MM.1S (cell line): ENCODE measurements around the gene ZNHIT2.

ENCODE experiments used
- DNase-seq: peaks from one replicate; pipeline ENCODE4 v3.0.0-alpha.2; 2015
- H2AFZ ChIP-seq: fragments of 300-600 bp; sonication (generic); 2 replicates; pipeline ENCODE4 v1.6.0; 2016; ENCODE audit warnings: antibody characterized with exemption, low read length
- H3F3A ChIP-seq: fragments of 300-600 bp; sonication (generic); 2 replicates; pipeline ENCODE4 v1.6.1; 2016; ENCODE audit warnings: mild to moderate bottlenecking, antibody characterized with exemption, low read length, moderate library complexity, mixed read lengths; ENCODE audit not compliant: insufficient read depth
- H3K27ac ChIP-seq: fragments of 300-600 bp; sonication (generic); 2 replicates; pipeline ENCODE4 v1.5.1; 2016; ENCODE audit warnings: mild to moderate bottlenecking, low read length
- H3K27me3 ChIP-seq: fragments of 300-600 bp; sonication (generic); replicated peaks from 2 replicates; pipeline ENCODE4 v1.6.0; 2016; ENCODE audit warnings: low read length; ENCODE audit not compliant: insufficient read depth
- H3K36me3 ChIP-seq: fragments of 300-600 bp; sonication (generic); replicated peaks from 2 replicates; pipeline ENCODE4 v1.6.1; 2016; ENCODE audit warnings: mild to moderate bottlenecking, low read length, mixed read lengths; ENCODE audit not compliant: insufficient read depth
- H3K4me1 ChIP-seq: fragments of 300-600 bp; sonication (generic); 2 replicates; pipeline ENCODE4 v1.6.1; 2016; ENCODE audit warnings: low read length, mixed read lengths
- H3K4me2 ChIP-seq: fragments of 300-600 bp; sonication (generic); 2 replicates; pipeline ENCODE4 v1.6.0; 2016; ENCODE audit warnings: low read depth, low read length
- H3K4me3 ChIP-seq: fragments of 300-600 bp; sonication (generic); 2 replicates; pipeline ENCODE4 v1.5.1; 2016; ENCODE audit warnings: low read length, mixed read lengths
- H3K79me2 ChIP-seq: fragments of 300-600 bp; sonication (generic); 2 replicates; pipeline ENCODE4 v1.6.1; 2016; ENCODE audit warnings: mixed run types, low read length, mixed read lengths
- H3K9ac ChIP-seq: fragments of 300-600 bp; sonication (generic); 2 replicates; pipeline ENCODE4 v1.6.1; 2016; ENCODE audit warnings: low read length, mixed read lengths
- H3K9me2 ChIP-seq: fragments of 300-600 bp; sonication (generic); replicated peaks from 2 replicates; pipeline ENCODE4 v1.6.1; 2016; ENCODE audit warnings: mild to moderate bottlenecking, low read length, mixed read lengths; ENCODE audit not compliant: insufficient read depth
- H3K9me3 ChIP-seq: fragments of 300-600 bp; sonication (generic); replicated peaks from 2 replicates; pipeline ENCODE4 v1.6.1; 2016; ENCODE audit warnings: mild to moderate bottlenecking, low read length, mixed read lengths; ENCODE audit not compliant: insufficient read depth
- H4K20me1 ChIP-seq: fragments of 300-600 bp; sonication (generic); 2 replicates; pipeline ENCODE4 v1.6.1; 2016; ENCODE audit warnings: mild to moderate bottlenecking, low read length, moderate library complexity, mixed read lengths; ENCODE audit not compliant: insufficient read depth
- CTCF ChIP-seq: fragments of 300-600 bp; sonication (generic); IDR thresholded peaks from 2 replicates; pipeline ENCODE4 v1.5.1; 2016; ENCODE audit warnings: antibody characterized with exemption, low read length, mixed read lengths
- EZH2 ChIP-seq: fragments of 300-600 bp; sonication (generic); optimal IDR thresholded peaks from 2 replicates; pipeline ENCODE3; 2017; ENCODE audit warnings: low read depth, mild to moderate bottlenecking, antibody characterized with exemption, low read length, mixed read lengths
- EZH2phosphoT487 ChIP-seq: fragments of 300-600 bp; sonication (generic); IDR thresholded peaks from 2 replicates; pipeline ENCODE4 v1.6.1; 2018; ENCODE audit warnings: antibody characterized with exemption, low read length

ZNHIT2 gene

GRCh38 chr11:65134240-65134951 lies 16.9 kb upstream of the ZNHIT2 start, which contains the start of gene SYVN1:
Gene SYVN1, minus strand, starts transcription at chr11:65134519. Its CDS starts 918 bp downstream, at chr11:65133601.
- Histone ChIP-seq H2AFZ (peak within 1 kb of the TSS; percentile 75), H3K9me2 (no peaks in the 10 kb centered on the region), H3K27me3 (no peaks in the 10 kb centered on the region), H3K27ac (peak within 1 kb of the TSS; percentile 97), H3K4me3 (peak within 1 kb of the TSS; percentile 95), H3K9me3 (no peaks in the 10 kb centered on the region), H3K4me2 (peak within 1 kb of the TSS; percentile 90), H3K9ac (peak within 1 kb of the TSS; percentile 99), H4K20me1 (no peaks in the 10 kb centered on the region), H3K79me2 (peaks cover 54% of the 10 kb centered on the region), H3K36me3 (peaks cover 12% of the 10 kb centered on the region), H3F3A (peaks cover 36% of the 10 kb centered on the region), H3K4me1 (peaks cover 15% of the 10 kb centered on the region)
- peak; percentile 91 for DNase-seq
- TF ChIP-seq EZH2phosphoT487: no peak
- no peak for TF ChIP-seq CTCF
- TF ChIP-seq EZH2: no peak

GRCh38 chr11:65133724-65134123 lies 16.2 kb upstream of the ZNHIT2 start:
- TF ChIP-seq CTCF: no peak
- TF ChIP-seq EZH2phosphoT487: no peak
- no peak for TF ChIP-seq EZH2
- Histone ChIP-seq H3K36me3 (peaks cover 15% of the 10 kb centered on the region), H2AFZ (peak overlapping the region; percentile 75; the same call in 1 of the 2 replicates), H3K4me2 (peak overlapping the region; percentile 90), H4K20me1 (no peaks in the 10 kb centered on the region), H3F3A (peaks cover 42% of the 10 kb centered on the region), H3K27me3 (no peaks in the 10 kb centered on the region), H3K27ac (peak overlapping the region; percentile 97), H3K4me3 (peak overlapping the region; percentile 95), H3K9me3 (no peaks in the 10 kb centered on the region), H3K79me2 (peaks cover 59% of the 10 kb centered on the region), H3K9ac (peak overlapping the region; percentile 99), H3K4me1 (peaks cover 15% of the 10 kb centered on the region), H3K9me2 (no peaks in the 10 kb centered on the region)
- no peak for DNase-seq

GRCh38 chr11:65132988-65133700 lies 15.6 kb upstream of the ZNHIT2 start:
- H3F3A ChIP-seq: peaks cover 48% of the 10 kb centered on the region
- no peak for TF ChIP-seq EZH2phosphoT487
- no peak for TF ChIP-seq EZH2
- TF ChIP-seq CTCF: no peak
- H3K4me1 ChIP-seq: peaks cover 15% of the 10 kb centered on the region
- H2AFZ ChIP-seq: no peak overlapping the region
- peak overlapping the region; percentile 99 for H3K9ac ChIP-seq
- H3K36me3 ChIP-seq: peaks cover 15% of the 10 kb centered on the region
- peak; percentile 89 for DNase-seq
- H3K9me2 ChIP-seq: no peaks in the 10 kb centered on the region
- no peaks in the 10 kb centered on the region for H3K27me3 ChIP-seq
- H4K20me1 ChIP-seq: no peaks in the 10 kb centered on the region
- peaks cover 65% of the 10 kb centered on the region for H3K79me2 ChIP-seq
- peak overlapping the region; percentile 97 for H3K27ac ChIP-seq
- peak overlapping the region; percentile 90 for H3K4me2 ChIP-seq
- H3K4me3 ChIP-seq: peak overlapping the region; percentile 95
- H3K9me3 ChIP-seq: no peaks in the 10 kb centered on the region
